ENCODE results near the gene CNN1. TPM values are rescaled to one million over a fixed set of nuclear protein-coding genes. Genes with fewer than 3 reads are reported as not detected.

Gene CNN1
- total and polyA plus RNA-seq, 9 of the 15 experiments (the other 6 are each of a cell fraction or from before 2014, with no cell fraction given), result 0.23 to 10.6 (median 5.2) TPM

GRCh38 chr19:11535792-11536595, 2.7 kb upstream of the CNN1 start (continued):
- TF ChIP-seq NR2C1 (IDR thresholded peaks at IDR 0.05) (no peak), NR2C1 (tag; IDR thresholded peaks at IDR 0.05) (no peak), FOXO4 (CRISPR knock-in tag; IDR thresholded peaks at IDR 0.05) (no peak), ELF4 (CRISPR knock-in tag; IDR thresholded peaks at IDR 0.05) (no peak), HMGXB4 (CRISPR knock-in tag; IDR thresholded peaks at IDR 0.05) (0 out of 2 replicates have a peak, but pooled peaks have one; percentile 19), ZC3H11A (IDR thresholded peaks at IDR 0.05; ENCODE audit: low read depth, low read length) (0 out of 2 replicates have a peak, but pooled peaks have one; percentile 35), PTRF (tag; IDR thresholded peaks at IDR 0.05) (no peak), YBX1 (IDR thresholded peaks at IDR 0.05) (no peak), TSC22D4 (tag; IDR thresholded peaks at IDR 0.05) (no peak), SIN3B (IDR thresholded peaks at IDR 0.05; ENCODE audit: low read depth) (peak; percentile 30; the same call in 1 of the 2 replicates), VEZF1 (CRISPR knock-in tag; IDR thresholded peaks at IDR 0.05) (peak; percentile 87), FOS (IDR thresholded peaks at IDR 0.05; ENCODE audit: extremely low read depth, insufficient read length) (peak; percentile 64), FOXK2 (conservative IDR thresholded peaks at IDR 0.05 in 1 of 2, IDR thresholded peaks at IDR 0.05 in 1 of 2; ENCODE audit: low read depth in 2 of 2) (0 out of 4 replicates have a peak, but pooled peaks have one; percentile 12 to 29), GATAD2B (IDR thresholded peaks at IDR 0.05; ENCODE audit: borderline replicate concordance) (0 out of 2 replicates have a peak, but pooled peaks have one; percentile 21), SNRNP70 (optimal IDR thresholded peaks at IDR 0.05; ENCODE audit: low read depth, low read length) (no peak), GABPA (tag; conservative IDR thresholded peaks at IDR 0.05; ENCODE audit: low read depth) (peak; percentile 63), CEBPB (tag; IDR thresholded peaks at IDR 0.05) (no peak), GTF2E2 (tag; IDR thresholded peaks at IDR 0.05) (no peak), NR2C2 (CRISPR knock-in tag; IDR thresholded peaks at IDR 0.05) (no peak), NR2C2 (tag; IDR thresholded peaks at IDR 0.05) (peak; percentile 18; the same call in 1 of the 2 replicates), CTCF (IDR thresholded peaks at IDR 0.05 in 2 of 3, conservative IDR thresholded peaks at IDR 0.05 in 1 of 3; ENCODE audit: insufficient read depth in 2 of 3, low read depth in 1 of 3, low read length in 3 of 3) (peak; percentile 90 to 97 (median 94))
